T-helper 2 cell treated with Interferon-gamma antibody and Interleukin-4, amounts not matched to agents 5 μg/mL and 100 μg/mL, for 36 hours (primary cell): ENCODE measurements around the gene PCDHGA8.
A peak's percentile ranks its signal among the peaks of the same experiment; 100 is the strongest.
"Not testable (repeated sequence)": the region's sequence is repeated elsewhere in the genome, so short reads cannot be mapped to it uniquely, and the experiment has no call there.

Experiments
- DNase-seq: peaks from one replicate; pipeline ENCODE4 v3.0.0; 2021; ENCODE audit warnings: low spot score
- H3K27ac Mint-ChIP-seq: one replicate; pipeline ENCODE4 v1.8.0; 2021; ENCODE audit warnings: mild to moderate bottlenecking, mixed read lengths
- H3K27me3 Mint-ChIP-seq: one replicate; pipeline ENCODE4 v1.8.0; 2021; ENCODE audit warnings: low read depth, mixed read lengths
- H3K36me3 Mint-ChIP-seq: one replicate; pipeline ENCODE4 v1.8.0; 2021; ENCODE audit warnings: low read depth, mixed read lengths
- H3K4me1 Mint-ChIP-seq: one replicate; pipeline ENCODE4 v1.8.0; 2021; ENCODE audit warnings: low read depth, mixed read lengths
- H3K4me3 Mint-ChIP-seq: one replicate; pipeline ENCODE4 v1.8.0; 2022; ENCODE audit warnings: mild to moderate bottlenecking, moderate library complexity, mixed read lengths
- H3K9me3 Mint-ChIP-seq: one replicate; pipeline ENCODE4 v1.8.0; 2021; ENCODE audit warnings: mixed read lengths

Gene PCDHGA8

DNA sequence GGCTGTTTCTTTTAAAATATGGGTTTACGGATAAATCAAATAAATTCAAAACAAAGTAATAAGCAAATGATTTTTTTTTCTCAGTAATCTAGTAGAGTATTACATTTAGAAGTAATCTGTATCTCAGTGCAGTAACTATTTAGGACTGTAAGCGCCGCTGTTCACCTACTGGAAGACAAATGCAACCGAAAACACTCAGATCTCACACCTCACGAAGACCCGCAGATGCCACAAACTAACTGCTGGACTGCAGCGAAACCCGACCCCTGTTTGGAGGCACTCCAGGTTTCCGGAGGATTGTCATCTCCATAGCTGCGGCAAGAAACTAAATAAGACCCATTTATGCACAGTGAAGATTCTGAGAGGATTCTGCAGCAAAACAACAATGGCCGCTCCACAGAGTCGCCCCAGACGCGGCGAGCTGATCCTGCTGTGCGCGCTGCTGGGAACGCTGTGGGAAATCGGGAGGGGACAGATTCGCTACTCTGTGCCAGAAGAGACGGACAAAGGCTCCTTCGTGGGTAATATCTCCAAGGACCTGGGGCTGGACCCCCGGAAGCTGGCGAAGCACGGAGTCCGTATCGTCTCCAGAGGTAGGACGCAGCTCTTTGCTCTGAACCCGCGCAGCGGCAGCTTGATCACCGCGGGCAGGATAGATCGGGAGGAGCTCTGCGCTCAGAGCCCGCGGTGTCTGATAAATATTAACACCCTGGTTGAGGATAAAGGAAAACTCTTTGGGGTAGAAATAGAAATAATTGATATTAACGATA lies at the start of gene PCDHGA8:
PCDHGA8 (plus strand) TSS at position 205 of the 770 bp plus-strand sequence; CDS start at position 386, 181 bp downstream.
- Mint-ChIP-seq H3K27me3 (peaks cover 21% of the 10 kb centered on the region), H3K9me3 (peaks cover 37% of the 10 kb centered on the region), H3K27ac (no peak within 1 kb of the TSS), H3K4me3 (no peak within 1 kb of the TSS), H3K36me3 (no peaks in the 10 kb centered on the region), H3K4me1 (no peaks in the 10 kb centered on the region)
- no peak for DNase-seq

- peaks cover 3% of the 10 kb centered on the region for H3K36me3 Mint-ChIP-seq
- H3K4me3 Mint-ChIP-seq: no peak overlapping the region
- H3K4me1 Mint-ChIP-seq: no peaks in the 10 kb centered on the region
- no peak for DNase-seq
- H3K27ac Mint-ChIP-seq: no peak overlapping the region
- peaks cover 34% of the 10 kb centered on the region for H3K9me3 Mint-ChIP-seq
- H3K27me3 Mint-ChIP-seq: peaks cover 27% of the 10 kb centered on the region
These were observed 49.7 kb upstream of the PCDHGA8 start for GRCh38 chr5:141342773-141343172.

- H3K36me3 Mint-ChIP-seq: peaks cover 3% of the 10 kb centered on the region
- no peaks in the 10 kb centered on the region for H3K4me1 Mint-ChIP-seq
- H3K4me3 Mint-ChIP-seq: peak within 1 kb of the TSS; percentile 75
- H3K27ac Mint-ChIP-seq: no peak within 1 kb of the TSS
- H3K9me3 Mint-ChIP-seq: peaks cover 34% of the 10 kb centered on the region
- H3K27me3 Mint-ChIP-seq: peaks cover 21% of the 10 kb centered on the region
- DNase-seq: no peak
These were observed 49.0 kb upstream of the PCDHGA8 start, which contains the start of gene PCDHGA3 for GRCh38 chr5:141343242-141343952. TSS of gene PCDHGA3 (plus strand) at chr5:141343829. CDS start at chr5:141344034, 205 bp downstream.

- Mint-ChIP-seq H3K36me3 (peaks cover 3% of the 10 kb centered on the region), H3K4me3 (peak overlapping the region; percentile 75), H3K27ac (no peak overlapping the region), H3K9me3 (peaks cover 34% of the 10 kb centered on the region), H3K4me1 (no peaks in the 10 kb centered on the region), H3K27me3 (peaks cover 15% of the 10 kb centered on the region)
- DNase-seq: no peak
These were observed 48.4 kb upstream of the PCDHGA8 start for GRCh38 chr5:141343953-141344463.

GRCh38 chr5:141345327-141345726 lies 47.1 kb upstream of the PCDHGA8 start:
- Mint-ChIP-seq H3K27me3 (peaks cover 13% of the 10 kb centered on the region), H3K27ac (no peak overlapping the region), H3K9me3 (peaks cover 35% of the 10 kb centered on the region), H3K36me3 (peaks cover 1% of the 10 kb centered on the region), H3K4me1 (peaks cover 2% of the 10 kb centered on the region), H3K4me3 (no peak overlapping the region)
- no peak for DNase-seq

- H3K27me3 Mint-ChIP-seq: peaks cover 12% of the 10 kb centered on the region
- H3K36me3 Mint-ChIP-seq, H3K4me1 Mint-ChIP-seq, H3K4me3 Mint-ChIP-seq, DNase-seq, H3K27ac Mint-ChIP-seq: not testable (repeated sequence)
- peaks cover 36% of the 10 kb centered on the region for H3K9me3 Mint-ChIP-seq
These were observed 46.4 kb upstream of the PCDHGA8 start for GRCh38 chr5:141346017-141346416.

DNA sequence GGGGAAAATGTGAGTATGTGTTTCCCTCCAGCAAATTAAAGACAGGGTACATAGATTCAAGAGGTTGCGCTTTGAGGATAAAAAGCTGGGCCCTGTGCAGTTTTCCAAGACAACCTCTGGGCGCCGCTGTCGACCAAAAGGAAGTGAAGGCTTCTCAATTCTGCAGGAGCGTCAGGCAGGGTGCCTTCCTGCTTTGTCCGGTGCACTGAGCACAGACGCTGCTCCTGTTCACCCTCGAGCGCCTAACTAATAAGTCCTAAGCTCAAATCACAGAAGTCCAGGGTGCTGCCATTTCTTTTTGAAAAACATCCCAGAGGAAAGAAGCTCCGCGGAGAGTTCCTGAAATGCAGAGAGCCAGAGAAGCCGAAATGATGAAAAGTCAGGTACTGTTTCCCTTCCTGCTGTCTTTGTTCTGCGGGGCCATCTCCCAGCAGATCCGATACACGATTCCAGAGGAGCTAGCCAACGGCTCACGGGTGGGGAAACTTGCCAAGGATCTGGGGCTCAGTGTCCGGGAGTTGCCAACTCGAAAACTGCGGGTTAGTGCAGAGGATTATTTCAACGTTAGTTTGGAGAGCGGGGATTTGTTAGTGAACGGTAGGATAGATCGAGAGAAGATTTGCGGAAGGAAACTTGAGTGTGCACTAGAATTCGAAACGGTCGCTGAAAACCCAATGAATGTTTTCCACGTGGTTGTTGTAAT lies 42.4 kb upstream of the PCDHGA8 start, which contains the start of gene PCDHGB1:
PCDHGB1 (plus strand) TSS at position 183 of the 703 bp plus-strand sequence; CDS start at position 345, 162 bp downstream.
- Mint-ChIP-seq H3K4me3 (peak within 1 kb of the TSS; percentile 81), H3K4me1 (peaks cover 2% of the 10 kb centered on the region), H3K27ac (no peak within 1 kb of the TSS), H3K27me3 (peaks cover 14% of the 10 kb centered on the region), H3K36me3 (peaks cover 1% of the 10 kb centered on the region), H3K9me3 (peaks cover 29% of the 10 kb centered on the region)
- peak; percentile 27 for DNase-seq

- Mint-ChIP-seq H3K27me3 (peaks cover 13% of the 10 kb centered on the region), H3K4me1 (peaks cover 2% of the 10 kb centered on the region), H3K27ac (no peak overlapping the region), H3K9me3 (peaks cover 25% of the 10 kb centered on the region), H3K36me3 (peaks cover 1% of the 10 kb centered on the region), H3K4me3 (no peak overlapping the region)
- DNase-seq: no peak
These were observed 40.8 kb upstream of the PCDHGA8 start for GRCh38 chr5:141351591-141351990.

DNA sequence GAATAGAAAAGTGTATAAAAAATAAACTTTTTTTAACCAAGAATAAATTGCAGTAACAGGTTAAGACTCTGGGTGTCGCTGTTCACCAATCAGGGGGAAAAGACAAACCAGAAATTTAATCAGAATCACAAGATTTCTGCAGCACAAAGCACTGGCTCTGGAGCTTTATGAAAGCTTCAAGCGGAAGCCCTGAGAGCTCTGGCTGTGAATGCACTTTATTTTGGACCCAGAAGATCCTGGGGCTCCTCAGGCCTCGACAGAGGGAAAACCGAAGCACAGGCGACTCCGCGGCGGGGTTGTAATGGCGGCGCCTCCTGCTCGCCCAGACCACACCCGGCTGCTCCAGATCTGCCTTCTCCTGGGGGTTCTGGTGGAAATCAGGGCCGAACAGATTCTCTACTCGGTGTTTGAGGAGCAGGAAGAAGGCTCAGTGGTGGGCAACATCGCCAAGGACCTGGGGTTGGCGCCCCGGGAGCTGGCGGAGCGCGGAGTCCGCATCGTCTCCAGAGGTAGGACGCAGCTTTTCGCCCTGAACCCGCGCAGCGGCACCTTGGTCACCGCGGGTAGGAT lies 37.4 kb upstream of the PCDHGA8 start, which contains the start of gene PCDHGA4:
PCDHGA4 (plus strand) TSS at position 122 of the 570 bp plus-strand sequence; CDS start at position 209, 87 bp downstream.
- H3K36me3 Mint-ChIP-seq: peaks cover 1% of the 10 kb centered on the region
- no peak within 1 kb of the TSS for H3K27ac Mint-ChIP-seq
- H3K9me3 Mint-ChIP-seq: peaks cover 21% of the 10 kb centered on the region
- peak within 1 kb of the TSS; percentile 61 for H3K4me3 Mint-ChIP-seq
- H3K4me1 Mint-ChIP-seq: peaks cover 4% of the 10 kb centered on the region
- no peak for DNase-seq
- peaks cover 15% of the 10 kb centered on the region for H3K27me3 Mint-ChIP-seq

GRCh38 chr5:141355641-141356040 lies 36.8 kb upstream of the PCDHGA8 start:
- H3K4me1 Mint-ChIP-seq: peaks cover 2% of the 10 kb centered on the region
- H3K36me3 Mint-ChIP-seq: no peaks in the 10 kb centered on the region
- H3K27me3 Mint-ChIP-seq: peaks cover 15% of the 10 kb centered on the region
- no peak for DNase-seq
- H3K27ac Mint-ChIP-seq: no peak overlapping the region
- peak overlapping the region; percentile 61 for H3K4me3 Mint-ChIP-seq
- H3K9me3 Mint-ChIP-seq: peaks cover 22% of the 10 kb centered on the region

GRCh38 chr5:141356133-141356532 lies 36.3 kb upstream of the PCDHGA8 start:
- peaks cover 27% of the 10 kb centered on the region for H3K9me3 Mint-ChIP-seq
- H3K4me1 Mint-ChIP-seq: peaks cover 2% of the 10 kb centered on the region
- no peak for DNase-seq
- no peak overlapping the region for H3K4me3 Mint-ChIP-seq
- H3K27ac Mint-ChIP-seq: no peak overlapping the region
- peaks cover under 1% of the 10 kb centered on the region for H3K36me3 Mint-ChIP-seq
- peaks cover 20% of the 10 kb centered on the region for H3K27me3 Mint-ChIP-seq

GRCh38 chr5:141356950-141357349 lies 35.5 kb upstream of the PCDHGA8 start:
- Mint-ChIP-seq H3K27me3 (peaks cover 23% of the 10 kb centered on the region), H3K9me3 (peaks cover 30% of the 10 kb centered on the region), H3K4me3 (no peak overlapping the region), H3K27ac (no peak overlapping the region), H3K36me3 (peaks cover 3% of the 10 kb centered on the region), H3K4me1 (peaks cover 2% of the 10 kb centered on the region)
- no peak for DNase-seq

DNA sequence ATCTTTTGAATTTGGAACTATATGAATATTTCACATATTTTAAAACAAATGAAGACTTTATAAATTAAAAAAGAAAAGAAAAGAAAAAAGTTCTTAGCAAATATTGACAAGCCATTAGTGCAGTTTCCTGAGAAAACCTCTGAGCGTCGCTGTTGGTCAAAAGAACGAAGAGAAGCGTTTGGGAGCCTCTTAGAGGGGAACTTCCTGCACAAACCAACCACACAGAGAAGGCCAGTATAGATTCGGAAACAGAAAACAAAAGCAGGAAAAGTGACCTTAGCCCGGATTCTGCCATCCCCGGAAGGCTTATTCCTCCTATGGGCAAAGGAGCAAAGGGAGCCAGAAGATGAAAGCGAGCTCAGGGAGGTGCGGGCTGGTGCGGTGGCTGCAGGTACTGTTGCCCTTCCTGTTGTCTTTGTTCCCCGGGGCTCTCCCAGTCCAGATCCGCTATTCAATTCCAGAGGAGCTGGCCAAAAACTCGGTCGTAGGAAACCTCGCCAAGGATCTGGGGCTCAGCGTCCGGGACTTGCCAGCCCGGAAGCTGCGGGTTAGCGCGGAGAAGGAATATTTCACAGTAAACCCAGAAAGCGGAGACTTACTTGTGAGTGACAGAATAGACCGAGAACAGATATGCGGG lies 32.5 kb upstream of the PCDHGA8 start, which contains the start of gene PCDHGB2:
PCDHGB2 (plus strand) TSS at position 205 of the 637 bp plus-strand sequence; CDS start at position 347, 142 bp downstream.
- H3K27ac Mint-ChIP-seq: peak within 1 kb of the TSS; percentile 68
- peaks cover 2% of the 10 kb centered on the region for H3K4me1 Mint-ChIP-seq
- H3K4me3 Mint-ChIP-seq: peak within 1 kb of the TSS; percentile 89
- peaks cover 7% of the 10 kb centered on the region for H3K36me3 Mint-ChIP-seq
- DNase-seq: no peak
- peaks cover 40% of the 10 kb centered on the region for H3K27me3 Mint-ChIP-seq
- peaks cover 36% of the 10 kb centered on the region for H3K9me3 Mint-ChIP-seq
